Limb (tissue), 2 donors: ENCODE data around the gene ANAPC16.
A peak's percentile ranks its signal among the peaks of the same experiment; 100 is the strongest.
"Not testable (repeated sequence)": the region's sequence is repeated elsewhere in the genome, so short reads cannot be mapped to it uniquely, and the experiment has no call there.

Experiments used
- DNase-seq, 2 donors: peaks; one replicate each; pipeline ENCODE4 v3.0.0-alpha.2; 2016; ENCODE audit errors: extremely low spot score in 2 of 2

The ANAPC16 gene

GRCh38 chr10:72243822-72244437 is 28.1 kb downstream of the ANAPC16 start:
- DNase-seq = peak in 1 of 2 donors; percentile 87

- DNase-seq = no peak
Measured at GRCh38 chr10:72244573-72245038, 28.8 kb downstream of the ANAPC16 start.

- no peak for DNase-seq
Measured at GRCh38 chr10:72245949-72246525, 30.2 kb downstream of the ANAPC16 start.

GRCh38 chr10:72248468-72249151 is 32.8 kb downstream of the ANAPC16 start:
- DNase-seq = peak; percentile 73 to 85

- not testable (repeated sequence) for DNase-seq
Measured at GRCh38 chr10:72249176-72249862, 33.5 kb downstream of the ANAPC16 start.

GRCh38 chr10:72250666-72251065 is 34.9 kb downstream of the ANAPC16 start:
- DNase-seq = peak in 1 of 2 donors; percentile 60

GRCh38 chr10:72251635-72252034 is 35.8 kb downstream of the ANAPC16 start:
- no peak for DNase-seq

GRCh38 chr10:72252972-72253371 is 37.2 kb downstream of the ANAPC16 start:
- peak in 1 of 2 donors; percentile 49 for DNase-seq

- no peak for DNase-seq
Measured at GRCh38 chr10:72253578-72253977, 37.8 kb downstream of the ANAPC16 start.

- DNase-seq = peak; percentile 76 to 81
Measured at GRCh38 chr10:72254813-72255568, 39.2 kb downstream of the ANAPC16 start.

GRCh38 chr10:72255977-72256729 is 40.3 kb downstream of the ANAPC16 start:
- DNase-seq = no peak

GRCh38 chr10:72257051-72257892 is 41.5 kb downstream of the ANAPC16 start:
- no peak for DNase-seq

- no peak for DNase-seq
Measured at GRCh38 chr10:72258617-72259016, 42.8 kb downstream of the ANAPC16 start.

- peak in 1 of 2 donors; percentile 85 for DNase-seq
Measured at GRCh38 chr10:72259491-72260238, 43.9 kb downstream of the ANAPC16 start.

- peak in 1 of 2 donors; percentile 89 for DNase-seq
Measured at GRCh38 chr10:72260239-72260975, 44.6 kb downstream of the ANAPC16 start.

- DNase-seq = peak in 1 of 2 donors; percentile 94
Measured at GRCh38 chr10:72260976-72261783, 45.4 kb downstream of the ANAPC16 start.

- DNase-seq = no peak
Measured at GRCh38 chr10:72261784-72262404, 46.1 kb downstream of the ANAPC16 start.
